Naive thymus-derived CD4-positive, alpha-beta T cell (primary cell): Measurements from ENCODE around the gene S100A2. TPM values are rescaled to one million over a fixed set of nuclear protein-coding genes. Genes with fewer than 3 reads are reported as not detected.

Experiments used
- ATAC-seq: fragments of 150-1000 bp; cut with Tn5 transposase; 2 replicates; pipeline ENCODE4 v1.10.0; 2021; ENCODE audit warnings: mild to moderate bottlenecking, moderate library complexity
- CTCF ChIA-PET: fragments of 350-600 bp; sonication (Branson Sonifier 250); formaldehyde crosslinking; loops from one replicate; lab custom pipeline; 2021; ENCODE audit warnings: antibody characterized with exemption; lab: Charles Lee
- POLR2A ChIA-PET: fragments of 350-600 bp; sonication (Branson Sonifier 250); formaldehyde crosslinking; loops from one replicate; lab custom pipeline; 2021; ENCODE audit warnings: antibody characterized with exemption, inconsistent platforms; lab: Charles Lee
- DNase-seq, 9 donors: peaks; one replicate each; pipeline versions ENCODE4 v3.0.0 to v3.0.0-alpha.2; 2020 to 2022; ENCODE audit warnings: mixed read lengths in 1 of 9
- H3K27ac ChIP-seq: one replicate; pipeline ENCODE4 v1.7.0; 2013; ENCODE audit warnings: mild to moderate bottlenecking, low read depth, low read length, moderate library complexity
- H3K27me3 ChIP-seq, 2 donors: one replicate each; pipeline ENCODE4 v1.7.0; 2013; ENCODE audit warnings: low read length in 2 of 2, mild to moderate bottlenecking in 2 of 2, moderate library complexity in 2 of 2; ENCODE audit not compliant: control insufficient read depth in 2 of 2, insufficient read depth in 2 of 2
- H3K36me3 ChIP-seq, 3 experiments: 1 replicate in 2 of 3; 2 replicates in 1 of 3; pipeline ENCODE4 v1.7.0; 2013; ENCODE audit warnings: low read length in 3 of 3, mild to moderate bottlenecking in 3 of 3, moderate library complexity in 1 of 3; ENCODE audit not compliant: insufficient read depth in 3 of 3, control insufficient read depth in 2 of 3
- H3K4me1 ChIP-seq, 2 donors: one replicate each; pipeline ENCODE4 v1.7.0; 2013; ENCODE audit warnings: low read length in 2 of 2, mild to moderate bottlenecking in 2 of 2, moderate library complexity in 1 of 2; ENCODE audit not compliant: control insufficient read depth in 2 of 2, insufficient read depth in 2 of 2
- H3K4me3 ChIP-seq: 2 replicates; pipeline ENCODE4 v1.7.0; 2013; ENCODE audit warnings: mild to moderate bottlenecking, low read length
- H3K9me3 ChIP-seq, 3 experiments: 1 replicate in 2 of 3; 2 replicates in 1 of 3; pipeline ENCODE4 v1.7.0; 2013; ENCODE audit warnings: low read length in 3 of 3; ENCODE audit not compliant: control insufficient read depth in 2 of 3
- H3K27ac Mint-ChIP-seq, 9 donors: one replicate each; pipeline ENCODE4 v1.8.0; 2020 to 2022; ENCODE audit warnings: mixed read lengths in 9 of 9, mild to moderate bottlenecking in 8 of 9, moderate library complexity in 5 of 9, inconsistent platforms in 2 of 9
- H3K27me3 Mint-ChIP-seq, 5 donors: one replicate each; pipeline ENCODE4 v1.8.0; 2021 to 2022; ENCODE audit warnings: mixed read lengths in 5 of 5, mild to moderate bottlenecking in 1 of 5
- H3K36me3 Mint-ChIP-seq, 5 donors: one replicate each; pipeline ENCODE4 v1.8.0; 2020 to 2022; ENCODE audit warnings: mixed read lengths in 5 of 5, mild to moderate bottlenecking in 3 of 5, inconsistent platforms in 1 of 5
- H3K4me1 Mint-ChIP-seq, 7 donors: one replicate each; pipeline ENCODE4 v1.8.0; 2020 to 2022; ENCODE audit warnings: mixed read lengths in 7 of 7, mild to moderate bottlenecking in 3 of 7, inconsistent platforms in 1 of 7
- H3K4me3 Mint-ChIP-seq, 10 donors: one replicate each; pipeline ENCODE4 v1.8.0; 2020 to 2022; ENCODE audit warnings: mild to moderate bottlenecking in 10 of 10, mixed read lengths in 10 of 10, moderate library complexity in 6 of 10, inconsistent platforms in 2 of 10
- H3K9me3 Mint-ChIP-seq, 11 donors: one replicate each; pipeline ENCODE4 v1.8.0; 2020 to 2022; ENCODE audit warnings: mixed read lengths in 11 of 11, mild to moderate bottlenecking in 4 of 11, inconsistent platforms in 1 of 11, moderate library complexity in 1 of 11
- intact Hi-C, 2 donors: fragments of 100-400 bp; cut with micrococcal nuclease; formaldehyde crosslinking; loops; one replicate each; pipeline ENCODE4 v1.15.1; 2023
- polyA plus RNA-seq, 2 donors: library from polyadenylated mRNA; unstranded; fragments of 300-500 nt; fragmentation: Illumina TruSeq; gene quantifications; one replicate each; pipeline ENCODE4 v1.2.3, GENCODE V29; 2021
- total RNA-seq, 6 experiments: library from RNA in 5 of 6; stranded (reverse) in 5 of 6; gene quantifications; 1 replicate in 5 of 6; 2 replicates in 1 of 6; pipeline ENCODE4 v1.2.3 and lab custom pipeline; 2021 to 2026

The S100A2 gene
- total RNA-seq: 1 to 10 TPM in 1 of 5 experiments, not detected in 4; 1.1 TPM
- not detected for polyA plus RNA-seq
- not detected for total RNA-seq (lab: John Stamatoyannopoulos, UW)

DNA sequence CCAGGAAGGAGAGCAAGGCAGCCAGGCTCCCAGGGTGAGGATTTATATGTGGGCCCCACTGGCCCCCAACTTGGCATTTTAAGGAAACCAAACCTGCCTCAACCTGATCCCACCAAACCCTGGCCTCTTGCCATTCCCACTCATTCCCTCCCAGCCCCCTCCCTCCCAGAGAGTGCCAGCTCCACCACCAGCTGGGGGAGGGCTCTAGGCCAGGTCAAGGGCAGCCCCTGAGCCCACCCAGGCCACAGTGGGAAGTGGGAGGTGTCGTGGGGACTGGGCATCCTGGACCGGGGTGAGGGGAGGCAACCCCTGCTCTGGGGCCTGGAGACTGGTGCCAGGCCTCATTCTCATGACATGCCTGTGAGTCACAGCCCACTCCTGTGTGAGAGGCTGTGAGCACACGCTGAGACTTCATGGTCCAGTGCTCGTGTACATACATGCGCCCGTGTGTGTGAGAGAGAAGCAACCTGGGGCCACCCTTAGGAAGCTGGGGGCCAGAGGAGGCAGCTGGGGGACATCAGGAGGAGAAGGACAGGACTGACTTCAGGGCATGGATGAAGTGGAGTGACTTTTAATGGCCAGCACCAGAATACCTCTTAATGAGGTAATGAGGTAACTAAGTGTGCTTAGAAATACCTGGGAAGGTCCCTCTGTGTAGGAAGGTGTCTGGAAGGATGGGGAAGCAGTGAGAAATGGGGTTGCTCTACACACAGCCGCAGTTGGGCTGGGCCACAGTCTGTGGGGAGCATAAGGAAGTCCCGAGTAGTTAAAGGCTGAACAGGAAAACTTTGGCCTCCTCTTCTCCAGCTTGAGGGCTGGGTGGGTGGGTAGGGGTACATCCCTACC, at the start of gene S100A2:
TSS of gene S100A2 (minus strand) at position 316 of the 846 bp plus-strand sequence. CDS start 1,967 bp downstream, outside the sequence.
- intact Hi-C loops: loop anchor here (5.0 kb wide), 2 partner anchors 52 to 182 kb away; partner anchors contain the start of gene S100A14 (in 1 of the 2)
- H3K4me3 ChIP-seq: no peak within 1 kb of the TSS
- POLR2A ChIA-PET: interaction anchor here (0.7 to 2.0 kb wide), 6 partner anchors 17 to 876 kb away, joined by 3 to 16 read pairs (median 9); partner anchors contain the start of genes S100A5 and S100A6
- peak within 1 kb of the TSS; percentile 17 for H3K27ac ChIP-seq
- H3K36me3 Mint-ChIP-seq: no peaks in the 10 kb centered on the region
- H3K27ac Mint-ChIP-seq: peak within 1 kb of the TSS; percentile 56 to 98 (median 85)
- H3K4me3 Mint-ChIP-seq: peak within 1 kb of the TSS in 7 of 10 donors; percentile 32 to 81 (median 56)
- peaks cover 12 to 13% of the 10 kb centered on the region in 2 donors for H3K4me1 ChIP-seq
- CTCF ChIA-PET: interaction anchor here (0.6 to 4.1 kb wide), 4 partner anchors 32 to 359 kb away, joined by 4 to 31 read pairs (median 10); no protein-coding TSS in a partner anchor
- ATAC-seq (peak; percentile 69), DNase-seq (peak in 1 of 9 donors; percentile 48)
- no peaks in the 10 kb centered on the region for H3K27me3 Mint-ChIP-seq
- H3K36me3 ChIP-seq: no peaks in the 10 kb centered on the region
- no peaks in the 10 kb centered on the region for H3K9me3 ChIP-seq
- H3K4me1 Mint-ChIP-seq: peaks cover 25 to 36% (median 28%) of the 10 kb centered on the region in 7 donors
- no peaks in the 10 kb centered on the region for H3K9me3 Mint-ChIP-seq
- H3K27me3 ChIP-seq: no peaks in the 10 kb centered on the region

DNA sequence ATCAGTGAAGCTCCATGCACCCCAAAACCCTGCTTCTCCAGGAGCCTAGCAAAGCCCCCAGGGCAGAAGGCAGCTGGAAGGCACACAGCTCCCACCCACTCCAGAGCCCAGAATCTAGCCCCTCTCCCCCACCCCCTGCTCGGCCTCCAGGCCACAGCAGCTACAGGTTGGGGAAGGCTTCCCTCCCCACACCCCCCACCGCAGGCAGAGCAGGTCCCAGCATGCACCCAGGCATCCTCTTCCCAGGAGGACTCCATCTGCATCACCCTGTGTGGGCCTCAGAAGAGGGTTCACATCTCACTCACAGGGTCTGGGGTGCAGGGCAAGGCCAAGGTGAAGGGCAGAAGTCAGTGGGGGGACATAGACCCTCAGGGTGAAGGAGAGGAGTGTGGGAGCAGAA, 49.8 kb upstream of the S100A2 start:
- no peaks in the 10 kb centered on the region for H3K9me3 ChIP-seq
- POLR2A ChIA-PET: interaction anchor here (1.4 kb wide), 1 partner anchor 29 kb away, joined by 3 read pairs; no protein-coding TSS in a partner anchor

DNA sequence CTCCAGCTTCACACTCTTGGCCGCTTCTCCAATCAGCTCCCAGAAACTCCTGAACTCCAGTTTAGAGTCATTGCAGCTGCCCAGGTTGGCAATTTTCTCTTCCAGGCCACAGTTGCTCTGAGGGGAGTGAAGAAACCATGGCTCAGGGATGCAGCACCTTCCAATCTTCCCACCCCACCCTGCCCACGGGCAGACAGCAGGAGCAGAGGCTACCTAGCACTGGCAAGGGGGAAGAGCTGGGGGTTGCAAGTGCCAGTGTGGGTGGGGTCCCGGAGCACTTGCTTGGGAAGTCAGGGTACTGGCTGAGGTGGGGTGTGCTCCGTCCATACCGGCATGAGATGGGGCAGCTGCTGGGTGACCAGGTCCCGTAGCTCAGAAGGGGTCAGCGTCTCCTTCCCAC, 49.3 kb upstream of the S100A2 start:
- intact Hi-C loops: loop anchor here in 1 of 2 donors (5.0 kb wide), 1 partner anchor 48 kb away; the partner anchor contains the start of gene S100A2
- Histone ChIP-seq H3K4me3 (no peak overlapping the region), H3K9me3 (no peaks in the 10 kb centered on the region), H3K36me3 (no peaks in the 10 kb centered on the region), H3K27ac (no peak overlapping the region), H3K4me1 (no peaks in the 10 kb centered on the region), H3K27me3 (no peaks in the 10 kb centered on the region)
- Mint-ChIP-seq H3K9me3 (no peaks in the 10 kb centered on the region), H3K27ac (no peak overlapping the region), H3K27me3 (peaks cover 0 to 5% (median 0%) of the 10 kb centered on the region in 5 donors), H3K36me3 (no peaks in the 10 kb centered on the region), H3K4me1 (peaks cover 0 to 6% (median 0%) of the 10 kb centered on the region in 7 donors), H3K4me3 (no peak overlapping the region)
- ATAC-seq: no peak
- DNase-seq: no peak
- CTCF ChIA-PET: no interaction called here
- POLR2A ChIA-PET: interaction anchor here (1.4 kb wide), 1 partner anchor 29 kb away, joined by 3 read pairs; no protein-coding TSS in a partner anchor

More for the DNA sequence above, 49.8 kb upstream of the S100A2 start:
- no peaks in the 10 kb centered on the region for H3K4me1 ChIP-seq
- no peak overlapping the region for H3K27ac ChIP-seq
- no peak overlapping the region for H3K4me3 ChIP-seq
- intact Hi-C loops: loop anchor here in 1 of 2 donors (5.0 kb wide), 1 partner anchor 48 kb away; the partner anchor contains the start of gene S100A2
- Mint-ChIP-seq H3K36me3 (no peaks in the 10 kb centered on the region), H3K4me1 (peaks cover 0 to 6% (median 0%) of the 10 kb centered on the region in 7 donors), H3K4me3 (no peak overlapping the region), H3K9me3 (no peaks in the 10 kb centered on the region), H3K27me3 (peaks cover 0 to 5% (median 0%) of the 10 kb centered on the region in 5 donors), H3K27ac (no peak overlapping the region)
- no peak for ATAC-seq
- CTCF ChIA-PET: interaction anchor here (1.0 kb wide), 1 partner anchor 103 kb away, joined by 3 read pairs; no protein-coding TSS in a partner anchor
- no peaks in the 10 kb centered on the region for H3K36me3 ChIP-seq
- H3K27me3 ChIP-seq: no peaks in the 10 kb centered on the region
- DNase-seq: no peak

DNA sequence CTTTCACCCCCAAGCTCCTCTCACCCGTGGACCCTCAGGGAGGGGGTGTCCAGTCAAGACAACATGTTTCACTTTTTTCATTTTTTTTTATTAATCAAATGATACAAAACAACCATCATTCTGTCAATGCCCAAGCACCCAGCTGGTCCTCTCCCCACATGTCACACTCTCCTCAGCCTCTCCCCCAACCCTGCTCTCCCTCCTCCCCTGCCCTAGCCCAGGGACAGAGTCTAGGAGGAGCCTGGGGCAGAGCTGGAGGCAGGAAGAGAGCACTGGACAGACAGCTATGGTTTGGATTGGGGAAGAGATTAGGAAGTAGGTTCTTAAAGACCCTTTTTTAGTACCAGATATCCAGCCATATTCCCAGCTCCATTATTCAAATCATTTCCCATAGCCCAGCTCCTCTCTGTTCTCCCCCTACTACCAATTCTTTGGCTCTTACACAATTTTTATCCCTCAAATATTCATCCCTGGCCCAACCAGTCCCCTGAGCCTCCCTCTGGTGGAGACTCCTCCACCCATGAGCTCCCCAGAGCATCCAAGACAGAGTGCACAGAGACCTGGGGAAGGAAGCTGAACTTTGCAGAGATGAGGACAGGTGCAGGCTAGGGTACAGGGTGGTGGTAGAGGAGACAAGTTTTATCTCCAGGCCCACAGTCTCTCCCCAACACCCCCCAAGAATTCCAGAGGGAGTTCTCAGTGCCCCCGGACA, 48.7 kb upstream of the S100A2 start:
- H3K4me3 ChIP-seq: no peak overlapping the region
- peaks cover 0 to 5% (median 0%) of the 10 kb centered on the region in 5 donors for H3K27me3 Mint-ChIP-seq
- ATAC-seq: no peak
- no peaks in the 10 kb centered on the region for H3K36me3 ChIP-seq
- no peaks in the 10 kb centered on the region for H3K9me3 ChIP-seq
- ChIA-PET POLR2A (interaction anchor here (1.4 kb wide), 1 partner anchor 30 kb away, joined by 3 read pairs; no protein-coding TSS in a partner anchor), CTCF (no interaction called here)
- H3K27me3 ChIP-seq: no peaks in the 10 kb centered on the region
- H3K4me3 Mint-ChIP-seq: no peak overlapping the region
- no peaks in the 10 kb centered on the region for H3K36me3 Mint-ChIP-seq
- intact Hi-C loops: no loop called here
- DNase-seq: no peak
- no peaks in the 10 kb centered on the region for H3K9me3 Mint-ChIP-seq
- no peaks in the 10 kb centered on the region for H3K4me1 ChIP-seq
- H3K4me1 Mint-ChIP-seq: peaks cover 0 to 6% (median 0%) of the 10 kb centered on the region in 7 donors
- no peak overlapping the region for H3K27ac ChIP-seq
- H3K27ac Mint-ChIP-seq: no peak overlapping the region

DNA sequence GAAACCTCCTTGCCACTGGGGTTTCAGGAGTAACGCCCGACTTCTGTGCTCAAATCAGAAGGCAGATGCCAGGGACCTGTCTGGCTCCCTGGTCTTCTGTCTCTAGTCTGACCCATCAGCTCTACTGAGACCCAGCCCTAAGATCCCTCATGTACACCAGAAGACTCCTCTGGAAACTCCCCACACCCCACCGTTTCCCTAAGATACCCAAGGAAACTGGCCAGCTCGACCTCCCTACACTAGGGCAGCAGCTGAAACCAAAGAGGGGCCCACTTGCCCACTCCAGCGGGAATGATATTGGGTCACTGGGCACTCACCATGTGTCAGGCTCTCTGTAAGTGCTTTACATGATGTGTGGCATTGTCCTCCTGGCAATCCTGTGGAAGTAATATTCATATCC, 47.8 kb upstream of the S100A2 start:
- H3K9me3 Mint-ChIP-seq: no peaks in the 10 kb centered on the region
- ChIA-PET CTCF (no interaction called here), POLR2A (no interaction called here)
- ATAC-seq: no peak
- intact Hi-C loops: no loop called here
- Histone ChIP-seq H3K9me3 (no peaks in the 10 kb centered on the region), H3K27ac (no peak overlapping the region), H3K4me3 (no peak overlapping the region), H3K36me3 (no peaks in the 10 kb centered on the region), H3K27me3 (no peaks in the 10 kb centered on the region), H3K4me1 (no peaks in the 10 kb centered on the region)
- no peaks in the 10 kb centered on the region for H3K36me3 Mint-ChIP-seq
- DNase-seq: no peak
- H3K4me1 Mint-ChIP-seq: peaks cover 0 to 6% (median 0%) of the 10 kb centered on the region in 7 donors
- peaks cover 0 to 5% (median 0%) of the 10 kb centered on the region in 5 donors for H3K27me3 Mint-ChIP-seq
- no peak overlapping the region for H3K4me3 Mint-ChIP-seq
- H3K27ac Mint-ChIP-seq: no peak overlapping the region

DNA sequence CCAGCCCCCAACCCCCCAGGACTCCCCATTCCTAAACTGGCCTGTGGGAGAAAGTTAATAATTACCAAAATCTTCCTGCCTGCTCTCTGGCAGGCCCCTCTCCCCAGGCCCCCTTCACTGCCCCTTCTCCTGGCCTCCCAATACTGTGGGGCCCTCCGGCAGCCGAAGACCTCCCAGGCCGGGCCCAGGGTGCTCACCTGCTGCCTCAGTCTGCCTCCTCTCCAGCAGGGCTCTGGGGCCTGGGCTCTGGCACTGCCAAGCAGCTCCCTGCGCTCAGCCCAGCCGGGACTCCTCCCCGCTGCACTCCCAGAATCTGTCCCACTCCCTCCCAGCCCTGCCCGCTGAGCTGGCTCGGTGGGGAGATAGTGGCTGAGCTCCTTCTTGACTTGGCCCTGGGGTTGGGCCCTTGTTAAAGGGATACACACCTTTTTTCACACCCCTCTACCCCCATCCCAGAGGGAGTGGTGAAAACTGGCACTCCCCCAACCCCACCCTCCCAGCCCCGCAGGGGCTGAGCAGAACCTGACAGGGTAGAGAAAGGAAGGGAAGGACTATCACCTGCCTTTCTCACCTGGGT, 47.2 kb upstream of the S100A2 start, which contains the start of gene S100A16:
TSS of gene S100A16 (minus strand) at position 383 of the 577 bp plus-strand sequence. CDS start 4,986 bp downstream, outside the sequence.
- Mint-ChIP-seq H3K36me3 (no peaks in the 10 kb centered on the region), H3K9me3 (no peaks in the 10 kb centered on the region), H3K27ac (no peak within 1 kb of the TSS), H3K4me3 (no peak within 1 kb of the TSS), H3K27me3 (peaks cover 0 to 5% (median 0%) of the 10 kb centered on the region in 5 donors), H3K4me1 (peaks cover 0 to 5% (median 0%) of the 10 kb centered on the region in 7 donors)
- Histone ChIP-seq H3K4me1 (no peaks in the 10 kb centered on the region), H3K9me3 (no peaks in the 10 kb centered on the region), H3K27ac (no peak within 1 kb of the TSS), H3K36me3 (no peaks in the 10 kb centered on the region), H3K4me3 (no peak within 1 kb of the TSS), H3K27me3 (no peaks in the 10 kb centered on the region)
- no peak for ATAC-seq
- ChIA-PET CTCF (no interaction called here), POLR2A (interaction anchor here (0.6 kb wide), 1 partner anchor 21 kb away, joined by 3 read pairs; the partner anchor contains the start of gene CHTOP)
- no peak for DNase-seq
- intact Hi-C loops: no loop called here
